Sigmoid colon (tissue), 3 donors: Measurements from ENCODE around the gene RNASE13.

Experiments used
- CTCF ChIP-seq, 4 experiments: fragments of 450-650 bp in 3 of 4; fragments of 200-600 bp in 1 of 4; IDR thresholded peaks; one replicate each; pipeline ENCODE4 v1.5.1; 2016 to 2019; ENCODE audit warnings: antibody characterized with exemption in 4 of 4, mild to moderate bottlenecking in 3 of 4, moderate library complexity in 2 of 4
- POLR2A ChIP-seq, 2 donors: fragments of 450-650 bp; IDR thresholded peaks; one replicate each; pipeline ENCODE4 v1.6.1; 2016; ENCODE audit warnings: antibody characterized with exemption in 2 of 2, mild to moderate bottlenecking in 2 of 2, moderate library complexity in 2 of 2

- TF ChIP-seq POLR2A (IDR thresholded peaks at IDR 0.05) (no peak), CTCF (IDR thresholded peaks at IDR 0.05) (no peak)
Observed at GRCh38 chr14:21032326-21033132, 2.1 kb downstream of the RNASE13 start.
